Gastroesophageal sphincter (tissue), 4 donors: ENCODE results near the gene RSRC2. TPM values are rescaled to one million over a fixed set of nuclear protein-coding genes. Genes with fewer than 3 reads are reported as not detected.

ENCODE experiments used
- ATAC-seq: fragments of 150-250 bp; one replicate; pipeline ENCODE4 v1.9.1; 2016; ENCODE audit warnings: mild to moderate bottlenecking, moderate library complexity
- H3K27ac ChIP-seq, 4 donors: fragments of 200-600 bp; sonication (generic) in 3 of 4; 1 replicate in 3 of 4; 2 replicates in 1 of 4; pipeline ENCODE4 v1.5.1; 2016 to 2019
- H3K27me3 ChIP-seq: fragments of 200-600 bp; sonication (generic); one replicate; pipeline ENCODE4 v1.5.1; 2019
- H3K36me3 ChIP-seq, 2 donors: fragments of 200-600 bp; sonication (generic); one replicate each; pipeline ENCODE4 v1.5.1; 2019; ENCODE audit warnings: control low read depth in 1 of 2
- H3K4me1 ChIP-seq, 3 donors: fragments of 200-600 bp; sonication (generic); 1 replicate in 2 of 3; 2 replicates in 1 of 3; pipeline ENCODE4 v1.5.1; 2016 to 2019; ENCODE audit warnings: control low read depth in 2 of 3
- H3K4me3 ChIP-seq, 2 donors: fragments of 200-600 bp; sonication (generic); one replicate each; pipeline ENCODE4 v1.5.1; 2019; ENCODE audit warnings: mild to moderate bottlenecking in 1 of 2, moderate library complexity in 1 of 2
- H3K9me3 ChIP-seq, 3 donors: fragments of 200-600 bp; sonication (generic); one replicate each; pipeline ENCODE4 v1.5.1; 2017 to 2019; ENCODE audit warnings: control low read depth in 2 of 3
- CTCF ChIP-seq, 4 experiments: fragments of 200-600 bp in 2 of 4; fragments of 450-650 bp in 2 of 4; sonication (generic) in 1 of 4; IDR thresholded peaks; one replicate each; pipeline ENCODE4 v1.5.1; 2017 to 2019; ENCODE audit warnings: antibody characterized with exemption in 4 of 4, mild to moderate bottlenecking in 2 of 4, moderate library complexity in 2 of 4
- EP300 ChIP-seq: sonication (generic); formaldehyde crosslinking; IDR thresholded peaks from one replicate; pipeline ENCODE4 v1.6.1; 2017; ENCODE audit warnings: antibody characterized with exemption, mild to moderate bottlenecking
- POLR2A ChIP-seq, 2 donors: fragments of 450-650 bp; IDR thresholded peaks; one replicate each; pipeline ENCODE4 v1.6.1; 2017; ENCODE audit warnings: antibody characterized with exemption in 2 of 2, mild to moderate bottlenecking in 2 of 2, moderate library complexity in 1 of 2
- POLR2AphosphoS5 ChIP-seq: sonication (generic); formaldehyde crosslinking; IDR thresholded peaks from one replicate; pipeline ENCODE4 v1.6.1; 2017; ENCODE audit warnings: antibody characterized with exemption
- WGBS, 2 donors: methylation state at CpG; one replicate each; pipeline ENCODE4 v1.1.5; 2018; ENCODE audit warnings: low coverage in 1 of 2; 5-methylcytosine and 5-hydroxymethylcytosine counted together
- total RNA-seq, 4 donors: library from RNA; depleted of rRNA; stranded (reverse); fragments of >200 nt; gene quantifications; one replicate each; pipeline ENCODE4 v1.1.0, GENCODE V29; 2016

RSRC2 gene
- total RNA-seq, 4 donors from 2014 or later, result 37.4 to 102 (median 72.0) TPM

GRCh38 chr12:122538496-122538895 lies 11.8 kb upstream of the RSRC2 start:
- WGBS, 2 donors, result 87 to 100% methylated on average over 3 to 4 of the region's 5 CpGs
- no peaks in the 10 kb centered on the region for H3K27me3 ChIP-seq

GRCh38 chr12:122537021-122537420 lies 10.3 kb upstream of the RSRC2 start:
- no peaks in the 10 kb centered on the region for H3K9me3 ChIP-seq
- TF ChIP-seq POLR2A (IDR thresholded peaks at IDR 0.05), result no peak
- TF ChIP-seq EP300, result no peak
- no peak for TF ChIP-seq CTCF (IDR thresholded peaks at IDR 0.05)
- no peak for TF ChIP-seq POLR2AphosphoS5
- no peaks in the 10 kb centered on the region for H3K4me1 ChIP-seq
- ATAC-seq, result no peak
- H3K27me3 ChIP-seq, result no peaks in the 10 kb centered on the region
- peaks cover 0 to 33% of the 10 kb centered on the region in 2 donors for H3K36me3 ChIP-seq
- 92% methylated on average over 4 of the region's 4 CpGs for WGBS, 2 donors
- H3K27ac ChIP-seq, result no peak overlapping the region
- no peak overlapping the region for H3K4me3 ChIP-seq

More at GRCh38 chr12:122538496-122538895, 11.8 kb upstream of the RSRC2 start:
- H3K9me3 ChIP-seq, result no peaks in the 10 kb centered on the region
- no peak for TF ChIP-seq POLR2AphosphoS5
- no peak for TF ChIP-seq CTCF (IDR thresholded peaks at IDR 0.05)
- TF ChIP-seq POLR2A (IDR thresholded peaks at IDR 0.05), result no peak
- no peak for TF ChIP-seq EP300
- no peak overlapping the region for H3K4me3 ChIP-seq
- H3K27ac ChIP-seq, result no peak overlapping the region
- ATAC-seq, result no peak
- peaks cover 0 to 40% of the 10 kb centered on the region in 2 donors for H3K36me3 ChIP-seq
- H3K4me1 ChIP-seq, result no peaks in the 10 kb centered on the region

- no peak for TF ChIP-seq EP300
- H3K4me1 ChIP-seq, result no peaks in the 10 kb centered on the region
- no peaks in the 10 kb centered on the region for H3K27me3 ChIP-seq
- peaks cover 0 to 30% of the 10 kb centered on the region in 2 donors for H3K36me3 ChIP-seq
- no peaks in the 10 kb centered on the region for H3K9me3 ChIP-seq
- H3K27ac ChIP-seq, result no peak overlapping the region
- H3K4me3 ChIP-seq, result no peak overlapping the region
- ATAC-seq, result no peak
- WGBS, 2 donors, result 85 to 95% methylated on average over 2 of the region's 2 CpGs
These were observed 7.1 kb upstream of the RSRC2 start for GRCh38 chr12:122533856-122534255.

DNA sequence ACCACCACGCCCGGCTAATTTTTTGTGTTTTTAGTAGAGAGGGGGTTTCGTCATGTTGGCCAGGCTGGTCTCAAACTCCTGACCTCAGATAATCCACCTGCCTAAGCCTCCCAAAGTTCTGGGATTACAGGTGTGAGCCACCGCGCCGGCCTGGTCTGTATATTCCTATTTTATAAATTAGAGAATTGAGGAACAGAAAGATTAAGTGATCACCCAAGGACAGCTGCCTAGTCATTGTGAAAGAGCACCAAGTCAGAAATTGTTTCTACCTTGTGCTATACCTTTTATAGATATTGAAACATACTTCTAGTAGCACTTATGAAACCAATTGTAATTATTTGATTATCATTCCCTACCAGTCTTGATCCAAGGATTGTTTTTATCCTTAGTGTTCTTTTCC lies 2.3 kb upstream of the RSRC2 start:
- Histone ChIP-seq H3K9me3 (no peaks in the 10 kb centered on the region), H3K4me1 (peaks cover 5 to 26% (median 18%) of the 10 kb centered on the region in 3 donors), H3K4me3 (no peak overlapping the region), H3K36me3 (peaks cover 0 to 6% of the 10 kb centered on the region in 2 donors), H3K27ac (no peak overlapping the region), H3K27me3 (no peaks in the 10 kb centered on the region)
- 80 to 97% methylated on average over 1 to 5 of the region's 6 CpGs for WGBS, 2 donors
- no peak for ATAC-seq
- no peak for TF ChIP-seq EP300
- TF ChIP-seq CTCF (IDR thresholded peaks at IDR 0.05), result no peak
- no peak for TF ChIP-seq POLR2AphosphoS5
- no peak for TF ChIP-seq POLR2A (IDR thresholded peaks at IDR 0.05)

DNA sequence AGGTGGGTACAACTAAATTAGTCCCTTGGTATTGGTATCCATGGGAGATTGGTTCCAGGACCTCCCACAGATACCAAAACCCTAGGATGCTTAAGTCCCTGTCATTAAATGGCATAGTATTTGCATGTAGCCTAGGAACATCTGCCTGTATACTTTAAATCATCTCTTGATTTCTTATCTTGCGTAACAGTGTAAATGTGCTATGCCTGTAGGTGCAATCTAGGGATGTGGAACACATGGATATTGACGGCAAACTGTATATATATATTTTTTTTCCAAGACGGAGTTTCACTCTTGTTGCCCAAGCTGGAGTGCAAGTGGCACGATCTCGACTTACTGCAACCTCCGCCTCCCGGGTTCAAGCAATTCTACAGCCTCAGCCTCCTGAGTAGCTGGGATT lies 1.8 kb upstream of the RSRC2 start:
- Histone ChIP-seq H3K36me3 (peaks cover 0 to 6% of the 10 kb centered on the region in 2 donors), H3K27me3 (no peaks in the 10 kb centered on the region), H3K4me1 (peaks cover 8 to 30% (median 22%) of the 10 kb centered on the region in 3 donors), H3K27ac (no peak overlapping the region), H3K4me3 (no peak overlapping the region), H3K9me3 (no peaks in the 10 kb centered on the region)
- WGBS, 2 donors, result 86 to 92% methylated on average over 2 to 3 of the region's 7 CpGs
- no peak for TF ChIP-seq POLR2AphosphoS5
- no peak for TF ChIP-seq CTCF (IDR thresholded peaks at IDR 0.05)
- TF ChIP-seq EP300, result no peak
- TF ChIP-seq POLR2A (IDR thresholded peaks at IDR 0.05), result no peak
- ATAC-seq, result no peak
